ENCODE measurements around the gene CCDC59. TPM values are rescaled to one million over a fixed set of nuclear protein-coding genes. Genes with fewer than 3 reads are reported as not detected.

CCDC59 gene
- total and polyA plus RNA-seq, 10 of the 15 experiments (the other 5 are each of a cell fraction or from before 2014, with no cell fraction given) = 30.4 to 128 (median 84.0) TPM

DNA sequence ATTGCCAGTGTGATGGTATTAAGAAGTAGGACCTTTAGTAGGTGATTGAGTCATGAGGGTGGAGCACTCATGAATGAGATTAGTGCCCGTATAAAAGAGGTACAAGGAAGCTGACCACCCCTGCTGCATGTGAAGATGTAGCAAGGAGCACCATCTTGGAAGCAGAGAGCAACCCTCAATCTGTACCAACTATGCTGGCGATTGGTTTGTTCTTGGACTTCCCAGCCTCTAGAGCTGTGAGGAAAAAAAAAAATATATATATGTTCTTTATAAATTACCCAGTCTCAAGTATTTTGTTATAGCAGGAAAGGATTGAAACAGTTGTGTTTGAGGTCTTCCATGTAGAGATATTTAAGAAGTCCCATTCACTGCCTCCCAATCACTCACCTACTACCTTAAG is 17.0 kb upstream of the CCDC59 start (continued):
- TF ChIP-seq, protein P1, sequence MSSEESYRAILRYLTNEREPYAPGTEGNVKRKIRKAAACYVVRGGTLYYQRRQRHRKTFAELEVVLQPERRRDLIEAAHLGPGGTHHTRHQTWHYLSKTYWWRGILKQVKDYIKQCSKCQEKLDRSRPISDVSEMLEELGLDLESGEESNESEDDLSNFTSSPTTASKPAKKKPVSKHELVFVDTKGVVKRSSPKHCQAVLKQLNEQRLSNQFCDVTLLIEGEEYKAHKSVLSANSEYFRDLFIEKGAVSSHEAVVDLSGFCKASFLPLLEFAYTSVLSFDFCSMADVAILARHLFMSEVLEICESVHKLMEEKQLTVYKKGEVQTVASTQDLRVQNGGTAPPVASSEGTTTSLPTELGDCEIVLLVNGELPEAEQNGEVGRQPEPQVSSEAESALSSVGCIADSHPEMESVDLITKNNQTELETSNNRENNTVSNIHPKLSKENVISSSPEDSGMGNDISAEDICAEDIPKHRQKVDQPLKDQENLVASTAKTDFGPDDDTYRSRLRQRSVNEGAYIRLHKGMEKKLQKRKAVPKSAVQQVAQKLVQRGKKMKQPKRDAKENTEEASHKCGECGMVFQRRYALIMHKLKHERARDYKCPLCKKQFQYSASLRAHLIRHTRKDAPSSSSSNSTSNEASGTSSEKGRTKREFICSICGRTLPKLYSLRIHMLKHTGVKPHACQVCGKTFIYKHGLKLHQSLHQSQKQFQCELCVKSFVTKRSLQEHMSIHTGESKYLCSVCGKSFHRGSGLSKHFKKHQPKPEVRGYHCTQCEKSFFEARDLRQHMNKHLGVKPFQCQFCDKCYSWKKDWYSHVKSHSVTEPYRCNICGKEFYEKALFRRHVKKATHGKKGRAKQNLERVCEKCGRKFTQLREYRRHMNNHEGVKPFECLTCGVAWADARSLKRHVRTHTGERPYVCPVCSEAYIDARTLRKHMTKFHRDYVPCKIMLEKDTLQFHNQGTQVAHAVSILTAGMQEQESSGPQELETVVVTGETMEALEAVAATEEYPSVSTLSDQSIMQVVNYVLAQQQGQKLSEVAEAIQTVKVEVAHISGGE (CRISPR knock-in tag; IDR thresholded peaks at IDR 0.05) = no peak
- no peak for TF ChIP-seq NFYB (IDR thresholded peaks at IDR 0.05; ENCODE audit: insufficient read depth, low read depth, low read length)
- TF ChIP-seq, protein P2, sequence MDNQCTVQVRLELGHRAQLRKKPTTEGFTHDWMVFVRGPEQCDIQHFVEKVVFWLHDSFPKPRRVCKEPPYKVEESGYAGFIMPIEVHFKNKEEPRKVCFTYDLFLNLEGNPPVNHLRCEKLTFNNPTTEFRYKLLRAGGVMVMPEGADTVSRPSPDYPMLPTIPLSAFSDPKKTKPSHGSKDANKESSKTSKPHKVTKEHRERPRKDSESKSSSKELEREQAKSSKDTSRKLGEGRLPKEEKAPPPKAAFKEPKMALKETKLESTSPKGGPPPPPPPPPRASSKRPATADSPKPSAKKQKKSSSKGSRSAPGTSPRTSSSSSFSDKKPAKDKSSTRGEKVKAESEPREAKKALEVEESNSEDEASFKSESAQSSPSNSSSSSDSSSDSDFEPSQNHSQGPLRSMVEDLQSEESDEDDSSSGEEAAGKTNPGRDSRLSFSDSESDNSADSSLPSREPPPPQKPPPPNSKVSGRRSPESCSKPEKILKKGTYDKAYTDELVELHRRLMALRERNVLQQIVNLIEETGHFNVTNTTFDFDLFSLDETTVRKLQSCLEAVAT (IDR thresholded peaks at IDR 0.05) = no peak
- TF ChIP-seq EP300 (IDR thresholded peaks at IDR 0.05; ENCODE audit: borderline replicate concordance in 1 of 2, control insufficient read depth in 1 of 2, low read depth in 2 of 2, low read length in 2 of 2) = no peak
- no peak for TF ChIP-seq ATF7 (IDR thresholded peaks at IDR 0.05; ENCODE audit: low read depth)

DNA sequence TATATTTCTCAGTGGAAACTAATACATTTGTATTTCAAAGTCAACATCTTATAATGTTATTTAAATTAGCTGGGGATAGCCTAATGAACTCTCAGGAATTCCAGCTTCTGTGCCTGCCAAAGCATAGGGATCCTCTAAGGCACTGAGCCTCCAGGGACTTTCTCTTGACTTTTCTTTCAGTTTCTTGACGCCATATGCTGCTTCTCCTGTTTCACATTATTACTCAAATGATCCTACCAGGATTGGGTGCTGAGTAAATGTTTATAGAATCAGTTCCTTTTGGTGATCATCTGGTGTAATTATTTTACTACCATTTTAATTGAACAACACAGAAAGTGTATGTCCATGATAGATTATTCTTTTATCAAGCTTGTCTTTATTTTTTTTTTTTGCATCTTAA is 8.0 kb upstream of the CCDC59 start:
- Histone ChIP-seq H3K4me3 (no peak overlapping the region), H3K4me2 (ENCODE audit: control insufficient read depth, insufficient read depth) (no peak overlapping the region), H3K9me3 (replicated peaks; ENCODE audit: control insufficient read depth, insufficient read depth, low read length) (no peaks in the 10 kb centered on the region; the same call in 1 of the 3 replicates), H3K9ac (ENCODE audit: control insufficient read depth, insufficient read depth, low read length) (no peak overlapping the region), H4K20me1 (ENCODE audit: control insufficient read depth, insufficient read depth) (no peaks in the 10 kb centered on the region), H3K27me3 (replicated peaks in 1 of 2; ENCODE audit: control insufficient read depth in 2 of 2, insufficient read depth in 2 of 2, low read length in 1 of 2) (no peaks in the 10 kb centered on the region), H3K36me3 (ENCODE audit: control insufficient read depth in 2 of 2, insufficient read depth in 2 of 2, low read length in 1 of 2) (no peaks in the 10 kb centered on the region), H3K79me2 (ENCODE audit: control insufficient read depth, insufficient read depth, low read length) (peaks cover 5% of the 10 kb centered on the region), H3K27ac (ENCODE audit: control insufficient read depth, insufficient read depth) (no peak overlapping the region), H2AFZ (ENCODE audit: control insufficient read depth, low read depth, low read length) (no peak overlapping the region), H3K4me1 (ENCODE audit: control insufficient read depth, insufficient read depth, low read length) (no peaks in the 10 kb centered on the region)
- no peak for DNase-seq (ENCODE audit: low read depth, low spot score)
- no TSS peak for BruUV-seq (replicated peaks)
- 0% methylated on average over 1 of the region's 1 CpG for WGBS (ENCODE audit: insufficient coverage, insufficient replicate concordance, low lambda C conversion rate, missing lambda C conversion rate)
- ChIA-PET POLR2A (no interaction called here), SMC1A (ENCODE audit: uncharacterized antibody, unreplicated experiment) (interaction anchor here (0.8 to 3.0 kb wide), 5 partner anchors 8 to 261 kb away, joined by 3 to 10 read pairs (median 4); partner anchors contain the start of genes CCDC59 and METTL25), CTCF (interaction anchor here (0.6 to 5.5 kb wide), 4 partner anchors 9 to 722 kb away, joined by 3 to 33 read pairs (median 4); partner anchors contain the start of genes CCDC59 and METTL25), RAD21 (ENCODE audit: unreplicated experiment) (interaction anchor here (1.0 kb wide), 1 partner anchor 162 kb away, joined by 3 read pairs; no protein-coding TSS in a partner anchor)
- peak; percentile 71 for ATAC-seq
- intact Hi-C loops (cut with micrococcal nuclease; ENCODE audit: unreplicated experiment) = no loop called here
- FAIRE-seq = no peak
- in situ Hi-C loops (cut with MboI) = loop anchor here (10.0 to 25.0 kb wide), 2 partner anchors 269 to 1554 kb away; no protein-coding TSS in a partner anchor
- peak; percentile 54 for TF ChIP-seq IKZF1 (conservative IDR thresholded peaks at IDR 0.05)
- peak; percentile 48; the same call in 1 of the 2 replicates for TF ChIP-seq MTA2 (IDR thresholded peaks at IDR 0.05; ENCODE audit: low read depth)
- TF ChIP-seq EP300 (IDR thresholded peaks at IDR 0.05; ENCODE audit: borderline replicate concordance in 1 of 2, control insufficient read depth in 1 of 2, low read depth in 2 of 2, low read length in 2 of 2) = peak in 1 of 2 experiments; percentile 33; a peak in 1 of 4 replicates
- TF ChIP-seq CREM (IDR thresholded peaks at IDR 0.05; ENCODE audit: low read depth) = peak; percentile 20; the same call in 1 of the 2 replicates
- 0 out of 2 replicates have a peak, but pooled peaks have one; percentile 8 for TF ChIP-seq IRF4 (IDR thresholded peaks at IDR 0.05; ENCODE audit: low read depth, low read length)
- TF ChIP-seq IKZF2 (IDR thresholded peaks at IDR 0.05) = peak; percentile 78 to 83
- TF ChIP-seq PAX8 (IDR thresholded peaks at IDR 0.05) = no peak
- TF ChIP-seq, protein P3, sequence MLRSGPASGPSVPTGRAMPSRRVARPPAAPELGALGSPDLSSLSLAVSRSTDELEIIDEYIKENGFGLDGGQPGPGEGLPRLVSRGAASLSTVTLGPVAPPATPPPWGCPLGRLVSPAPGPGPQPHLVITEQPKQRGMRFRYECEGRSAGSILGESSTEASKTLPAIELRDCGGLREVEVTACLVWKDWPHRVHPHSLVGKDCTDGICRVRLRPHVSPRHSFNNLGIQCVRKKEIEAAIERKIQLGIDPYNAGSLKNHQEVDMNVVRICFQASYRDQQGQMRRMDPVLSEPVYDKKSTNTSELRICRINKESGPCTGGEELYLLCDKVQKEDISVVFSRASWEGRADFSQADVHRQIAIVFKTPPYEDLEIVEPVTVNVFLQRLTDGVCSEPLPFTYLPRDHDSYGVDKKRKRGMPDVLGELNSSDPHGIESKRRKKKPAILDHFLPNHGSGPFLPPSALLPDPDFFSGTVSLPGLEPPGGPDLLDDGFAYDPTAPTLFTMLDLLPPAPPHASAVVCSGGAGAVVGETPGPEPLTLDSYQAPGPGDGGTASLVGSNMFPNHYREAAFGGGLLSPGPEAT (IDR thresholded peaks at IDR 0.05; ENCODE audit: low read depth) = peak; percentile 45; the same call in 1 of the 2 replicates
- no peak for TF ChIP-seq DPF2 (IDR thresholded peaks at IDR 0.05)

All from GM12878 (cell line).